ENCODE measurements around the gene ATP9B.

ATP9B gene

DNA sequence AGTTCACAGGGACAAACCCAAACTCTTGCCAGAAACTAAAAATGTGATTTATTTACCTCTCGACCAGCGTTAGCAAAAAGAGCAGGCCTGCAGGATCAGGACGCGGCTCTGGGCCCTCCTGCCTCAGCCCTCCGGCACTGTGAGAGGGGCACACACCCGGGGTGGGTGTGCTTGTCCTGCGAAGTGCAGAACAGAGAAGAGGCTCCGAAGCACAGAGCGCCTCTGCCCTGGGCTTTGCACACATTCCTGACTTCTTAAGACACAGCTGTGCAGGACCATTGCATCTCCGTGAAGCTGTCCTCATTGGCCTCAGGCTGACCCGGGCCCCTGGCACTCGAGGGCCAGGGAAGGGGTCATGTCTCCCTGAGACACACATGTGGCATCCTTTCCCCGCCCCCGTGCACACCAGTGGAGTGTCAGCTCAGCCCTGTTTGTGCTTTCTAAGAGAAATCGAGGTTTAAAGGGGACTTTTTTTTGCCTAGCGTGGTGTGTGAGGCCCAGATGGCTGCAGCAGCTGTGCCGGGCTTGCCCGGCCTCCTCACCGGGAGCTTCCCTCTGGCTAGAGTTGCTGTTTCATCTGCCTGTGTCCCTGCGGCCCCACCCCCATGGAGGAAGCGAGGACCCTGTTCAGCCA, 316.6 kb downstream of the ATP9B start:
- H3K27ac ChIP-seq: no peak overlapping the region
- TF ChIP-seq CTCF (IDR thresholded peaks at IDR 0.05) (no peak), ZFX (IDR thresholded peaks at IDR 0.05; ENCODE audit: borderline replicate concordance) (no peak)

DNA sequence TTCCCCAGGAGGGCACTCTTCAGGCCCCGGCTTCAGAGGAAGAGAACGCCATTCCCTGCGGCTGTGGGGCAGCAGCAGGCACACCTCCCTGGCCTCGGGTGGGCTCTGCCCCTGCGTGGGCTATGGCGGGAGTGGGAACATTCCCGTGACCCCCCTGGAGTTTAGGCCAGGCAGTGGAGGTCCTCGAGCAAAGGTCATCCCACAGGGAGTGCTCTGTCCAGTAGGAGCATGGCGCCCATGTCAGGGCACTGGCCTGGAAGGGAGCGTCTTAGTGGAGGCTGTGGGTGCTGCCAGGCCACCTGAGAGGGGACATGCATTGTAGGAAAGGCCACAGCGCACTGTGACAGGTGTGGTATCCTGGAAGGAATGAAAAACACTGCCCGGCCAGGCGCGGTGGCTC, 317.4 kb downstream of the ATP9B start:
- TF ChIP-seq ZFX (IDR thresholded peaks at IDR 0.05; ENCODE audit: borderline replicate concordance) (no peak), CTCF (IDR thresholded peaks at IDR 0.05) (no peak)
- H3K27ac ChIP-seq: no peak overlapping the region

- H3K27ac ChIP-seq: no peak overlapping the region
- no peak for TF ChIP-seq ZFX (IDR thresholded peaks at IDR 0.05; ENCODE audit: borderline replicate concordance)
- TF ChIP-seq CTCF (IDR thresholded peaks at IDR 0.05): no peak
These were observed 318.0 kb downstream of the ATP9B start for GRCh38 chr18:79387214-79387613.

GRCh38 chr18:79387615-79388014, 318.4 kb downstream of the ATP9B start:
- TF ChIP-seq CTCF (IDR thresholded peaks at IDR 0.05) (no peak), ZFX (IDR thresholded peaks at IDR 0.05; ENCODE audit: borderline replicate concordance) (no peak)
- H3K27ac ChIP-seq: no peak overlapping the region

- TF ChIP-seq CTCF (IDR thresholded peaks at IDR 0.05): no peak
- no peak for TF ChIP-seq ZFX (IDR thresholded peaks at IDR 0.05; ENCODE audit: borderline replicate concordance)
- H3K27ac ChIP-seq: no peak overlapping the region
These were observed 318.8 kb downstream of the ATP9B start for GRCh38 chr18:79388043-79388442.

- TF ChIP-seq CTCF (IDR thresholded peaks at IDR 0.05) (no peak), ZFX (IDR thresholded peaks at IDR 0.05; ENCODE audit: borderline replicate concordance) (no peak)
- H3K27ac ChIP-seq: no peak overlapping the region
These were observed 320.5 kb downstream of the ATP9B start for GRCh38 chr18:79389689-79390088.

DNA sequence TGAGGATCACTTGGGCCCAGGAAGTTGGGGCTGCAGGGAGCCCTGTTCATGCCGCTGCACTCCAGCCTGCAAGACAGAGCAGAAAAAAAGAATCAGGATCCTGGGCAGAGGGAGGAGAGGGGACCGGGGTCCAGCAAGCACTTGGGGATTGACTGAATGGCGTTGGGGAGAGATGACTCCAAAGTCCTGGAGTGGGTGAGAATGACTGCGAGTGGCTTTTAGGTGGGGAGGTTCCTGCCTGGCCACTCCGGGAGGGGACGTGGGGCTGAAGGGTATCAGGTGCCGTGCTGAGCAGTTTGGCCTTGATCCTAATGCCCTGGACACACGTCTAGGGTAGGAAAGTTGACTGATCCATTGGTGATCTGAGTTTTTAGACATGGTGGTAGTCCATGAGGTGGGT, 323.0 kb downstream of the ATP9B start:
- TF ChIP-seq ZFX (IDR thresholded peaks at IDR 0.05; ENCODE audit: borderline replicate concordance) (no peak), CTCF (IDR thresholded peaks at IDR 0.05) (no peak)
- H3K27ac ChIP-seq: no peak overlapping the region
